Panc1 (cell line): ENCODE data around the gene TFAP2A. TPM values are rescaled to one million over a fixed set of nuclear protein-coding genes. Genes with fewer than 3 reads are reported as not detected.

Experiments
- ATAC-seq: fragments of 200-7000 bp; cut with Tn5 transposase; 2 replicates; pipeline ENCODE4 v1.9.1; 2020; ENCODE audit warnings: mild to moderate bottlenecking, moderate library complexity
- BruUV-seq: library from RNA; stranded (reverse); fragments of 400-500 nt; replicated peaks from 2 replicates; lab custom pipeline; 2021; lab: Mats Ljungman, UMichigan
- CTCF ChIA-PET: fragments of 300-600 bp; sonication (Branson Sonifier 250); formaldehyde crosslinking; loops from one replicate; lab custom pipeline; 2022; ENCODE audit warnings: antibody characterized with exemption; lab: Charles Lee
- POLR2A ChIA-PET: fragments of 300-600 bp; sonication (Branson Sonifier 250); formaldehyde crosslinking; loops from one replicate; lab custom pipeline; 2022; ENCODE audit warnings: antibody characterized with exemption; lab: Charles Lee
- DNase-seq: peaks from one replicate; pipeline ENCODE4 v3.0.0-alpha.2; 2010; ENCODE audit warnings: low read depth, low spot score
- H3K27ac ChIP-seq: 2 replicates; pipeline ENCODE4 v1.5.1; 2011; ENCODE audit warnings: mild to moderate bottlenecking, low read length, inconsistent platforms
- H3K27me3 ChIP-seq: fragments of 200-500 bp; sonication (Bioruptor generic); 2 replicates; pipeline ENCODE4 v1.6.0; 2014; ENCODE audit warnings: low read length, inconsistent platforms; ENCODE audit not compliant: control insufficient read depth, insufficient read depth
- H3K36me3 ChIP-seq: fragments of 200-500 bp; sonication (Bioruptor generic); 2 replicates; pipeline ENCODE4 v1.5.1; 2014; ENCODE audit warnings: inconsistent platforms, mild to moderate bottlenecking, low read length, moderate library complexity; ENCODE audit not compliant: control insufficient read depth, insufficient read depth
- H3K4me1 ChIP-seq: 2 replicates; pipeline ENCODE4 v1.5.1; 2011; ENCODE audit warnings: inconsistent platforms, mild to moderate bottlenecking, low read length, moderate library complexity; ENCODE audit not compliant: control insufficient read depth, insufficient read depth
- H3K4me3 ChIP-seq, 2 experiments: 2 replicates each; pipeline ENCODE4 v1.5.1; 2011 to 2012; ENCODE audit warnings: low read depth in 2 of 2, low read length in 2 of 2, mild to moderate bottlenecking in 2 of 2, inconsistent platforms in 1 of 2, moderate library complexity in 1 of 2
- H3K9me3 ChIP-seq: fragments of 200-500 bp; sonication (Bioruptor generic); 2 replicates; pipeline ENCODE4 v1.5.1; 2014; ENCODE audit warnings: low read depth, mild to moderate bottlenecking, inconsistent platforms, low read length, moderate library complexity; ENCODE audit not compliant: control insufficient read depth, insufficient read depth
- POLR2AphosphoS5 ChIP-seq: IDR thresholded peaks from 2 replicates; pipeline ENCODE4 v1.6.1; 2012; ENCODE audit warnings: mild to moderate bottlenecking, low read depth, low read length, moderate library complexity
- SIN3A ChIP-seq: IDR thresholded peaks from 2 replicates; pipeline ENCODE4 v1.6.1; 2012; ENCODE audit warnings: low read depth, mild to moderate bottlenecking, low read length, moderate library complexity, borderline replicate concordance; ENCODE audit not compliant: insufficient read depth
- TCF7L2 ChIP-seq: IDR thresholded peaks from 2 replicates; pipeline ENCODE4 v1.6.1; 2011; ENCODE audit warnings: mild to moderate bottlenecking, low read depth, low read length, inconsistent platforms
- in situ Hi-C: cut with HindIII; loops from 2 replicates; pipeline ENCODE4 v1.10.0; 2016; ENCODE audit warnings: low sequenced_read_pairs, low pct_unique_long_range_greater_than_20kb
- intact Hi-C: fragments of 100-400 bp; cut with micrococcal nuclease; formaldehyde crosslinking; loops from one replicate; pipeline ENCODE4 v1.10.0; 2022; ENCODE audit not compliant: unreplicated experiment
- total RNA-seq: library from RNA; stranded (reverse); gene quantifications from one replicate; pipeline ENCODE4 v1.2.1, GENCODE V29; 2021; ENCODE audit not compliant: unreplicated experiment
- TF ChIP-seq, protein P1 (sequence below): fragments of 450-650 bp; IDR thresholded peaks from 2 replicates; pipeline ENCODE4 v1.5.1; 2017; ENCODE audit warnings: mild to moderate bottlenecking
- TF ChIP-seq, protein P2 (sequence below), 2 experiments: IDR thresholded peaks; 2 replicates each; pipeline ENCODE4 v1.6.1; 2011 to 2012; ENCODE audit warnings: low read depth in 2 of 2, control low read depth in 1 of 2, low read length in 1 of 2, mild to moderate bottlenecking in 1 of 2, moderate library complexity in 1 of 2; ENCODE audit not compliant: insufficient read depth in 1 of 2

The TFAP2A gene
- total RNA-seq, 1 experiment from 2014 or later, result 83.9 TPM

DNA sequence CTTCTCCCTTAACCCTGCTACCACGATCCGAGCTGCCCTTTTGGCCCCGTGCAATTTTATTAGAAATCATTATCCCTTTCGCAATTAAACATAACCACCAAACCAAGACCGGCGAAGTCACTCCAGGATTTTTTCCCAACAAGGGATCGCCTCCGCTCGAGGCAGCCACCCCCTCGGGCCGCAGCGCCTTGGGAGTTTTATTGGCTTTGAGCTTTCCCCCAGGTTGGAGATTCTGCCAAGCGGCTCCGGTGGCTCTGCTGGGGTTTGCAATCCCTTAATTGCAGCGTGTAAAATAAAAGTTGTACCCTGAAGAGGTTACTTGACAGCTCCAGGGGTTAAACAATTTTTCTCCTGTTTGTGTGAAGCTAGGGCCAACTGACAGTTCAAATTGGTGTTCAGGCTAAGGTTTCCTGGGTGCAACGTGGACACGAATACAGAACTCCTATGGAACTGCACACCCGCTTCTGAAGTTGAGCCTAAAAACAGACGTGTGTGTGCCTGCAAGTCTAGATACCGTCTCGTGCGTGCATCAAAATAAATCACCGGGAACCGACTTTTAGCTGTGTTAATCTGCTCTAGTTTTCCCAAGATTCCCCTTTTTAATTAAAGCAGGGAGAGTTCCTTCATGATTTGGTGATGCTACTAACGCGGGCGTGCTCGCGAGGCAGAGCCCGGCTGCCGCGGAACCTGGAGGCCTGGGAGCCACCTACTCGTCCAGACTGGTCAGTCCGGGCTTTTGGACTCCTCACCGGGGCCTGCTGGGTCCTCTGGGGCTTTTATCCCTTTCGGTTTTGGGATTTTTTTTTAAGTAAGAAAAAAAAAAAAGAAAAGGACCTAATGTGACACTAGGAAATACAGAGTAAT is 975 bp upstream of the TFAP2A start:
- peak overlapping the region; percentile 99 for H3K27ac ChIP-seq
- no peaks in the 10 kb centered on the region for H3K27me3 ChIP-seq

DNA sequence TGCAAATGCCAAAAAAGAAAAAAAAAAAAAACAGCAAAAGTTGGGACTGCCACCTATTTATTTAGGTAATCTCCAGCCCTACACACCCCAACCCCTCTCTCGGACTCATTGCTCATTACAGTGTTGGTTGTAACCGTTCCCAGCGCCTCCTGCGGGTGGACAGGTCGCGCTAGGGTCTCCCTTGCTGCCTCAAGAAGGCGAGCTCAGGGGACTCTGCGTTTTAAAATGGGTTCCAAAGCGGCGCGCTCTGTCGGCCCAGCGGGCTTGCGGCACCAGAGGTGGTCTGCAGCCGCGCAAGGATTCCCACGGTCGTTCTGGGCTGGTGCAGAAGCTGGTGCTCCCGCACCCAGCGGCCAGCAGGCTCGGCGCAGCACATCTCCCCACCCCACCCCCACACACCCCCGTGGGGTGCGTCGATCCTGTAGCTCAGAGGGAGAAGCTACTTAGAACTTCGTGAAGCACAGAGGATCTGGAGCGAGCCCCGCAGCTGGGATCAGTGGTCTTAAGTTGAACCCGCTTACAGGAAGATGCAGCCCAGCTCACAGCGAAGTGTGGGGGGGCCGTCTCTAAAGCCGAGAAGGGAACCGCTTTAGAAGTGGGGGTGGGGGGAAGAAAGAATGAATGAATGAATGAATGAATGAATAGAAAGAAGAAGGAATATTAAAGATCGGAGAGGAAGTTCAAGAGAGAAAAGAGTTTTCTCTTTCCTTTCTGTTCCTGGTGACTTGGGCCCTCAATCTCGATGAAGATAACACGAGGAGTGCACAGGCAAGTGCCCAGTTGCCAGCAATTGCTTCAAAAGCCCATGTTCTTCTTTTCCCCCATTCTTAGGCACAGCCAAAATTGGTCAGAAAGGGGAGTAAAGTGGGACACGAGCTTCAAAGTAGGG is 780 bp downstream of the TFAP2A start:
- ChIA-PET CTCF (interaction anchor here (0.6 to 1.5 kb wide), 10 partner anchors 9 to 1512 kb away, joined by 3 to 7 read pairs (median 4); no protein-coding TSS in a partner anchor), POLR2A (interaction anchor here (0.6 to 1.6 kb wide), 7 partner anchors 14 to 1103 kb away, joined by 3 to 6 read pairs (median 3); no protein-coding TSS in a partner anchor)
- DNase-seq, result no peak
- Histone ChIP-seq H3K9me3 (no peaks in the 10 kb centered on the region), H3K4me3 (peak overlapping the region; percentile 96 to 100), H3K27me3 (no peaks in the 10 kb centered on the region), H3K4me1 (peaks cover 33% of the 10 kb centered on the region), H3K27ac (peak overlapping the region; percentile 99), H3K36me3 (peaks cover 6% of the 10 kb centered on the region; the same call in 1 of the 2 replicates)
- ATAC-seq, result peak; percentile 28
- intact Hi-C loops, result loop anchor here (5.0 kb wide), 1 partner anchor 1162 kb away; no protein-coding TSS in a partner anchor
- in situ Hi-C loops, result no loop called here
- BruUV-seq, result TSS peak; percentile 67
- TF ChIP-seq TCF7L2 (no peak), SIN3A (peak; percentile 38; the same call in 1 of the 2 replicates), POLR2AphosphoS5 (peak; percentile 42; the same call in 1 of the 2 replicates)
- TF ChIP-seq, protein P1, sequence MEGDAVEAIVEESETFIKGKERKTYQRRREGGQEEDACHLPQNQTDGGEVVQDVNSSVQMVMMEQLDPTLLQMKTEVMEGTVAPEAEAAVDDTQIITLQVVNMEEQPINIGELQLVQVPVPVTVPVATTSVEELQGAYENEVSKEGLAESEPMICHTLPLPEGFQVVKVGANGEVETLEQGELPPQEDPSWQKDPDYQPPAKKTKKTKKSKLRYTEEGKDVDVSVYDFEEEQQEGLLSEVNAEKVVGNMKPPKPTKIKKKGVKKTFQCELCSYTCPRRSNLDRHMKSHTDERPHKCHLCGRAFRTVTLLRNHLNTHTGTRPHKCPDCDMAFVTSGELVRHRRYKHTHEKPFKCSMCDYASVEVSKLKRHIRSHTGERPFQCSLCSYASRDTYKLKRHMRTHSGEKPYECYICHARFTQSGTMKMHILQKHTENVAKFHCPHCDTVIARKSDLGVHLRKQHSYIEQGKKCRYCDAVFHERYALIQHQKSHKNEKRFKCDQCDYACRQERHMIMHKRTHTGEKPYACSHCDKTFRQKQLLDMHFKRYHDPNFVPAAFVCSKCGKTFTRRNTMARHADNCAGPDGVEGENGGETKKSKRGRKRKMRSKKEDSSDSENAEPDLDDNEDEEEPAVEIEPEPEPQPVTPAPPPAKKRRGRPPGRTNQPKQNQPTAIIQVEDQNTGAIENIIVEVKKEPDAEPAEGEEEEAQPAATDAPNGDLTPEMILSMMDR, result peak; percentile 69

More for the DNA sequence above, 975 bp upstream of the TFAP2A start:
- H3K9me3 ChIP-seq, result no peaks in the 10 kb centered on the region
- no peaks in the 10 kb centered on the region for H3K36me3 ChIP-seq
- intact Hi-C loops (no loop called here), in situ Hi-C loops (no loop called here)
- TSS peak; percentile 80 for BruUV-seq
- ChIA-PET CTCF (interaction anchor here (0.5 to 1.0 kb wide), 5 partner anchors 14 to 1325 kb away, joined by 3 to 6 read pairs (median 5); no protein-coding TSS in a partner anchor), POLR2A (interaction anchor here (0.5 to 1.6 kb wide), 8 partner anchors 10 to 594 kb away, joined by 3 to 9 read pairs (median 4); no protein-coding TSS in a partner anchor)
- ATAC-seq (no peak), DNase-seq (no peak)
- H3K4me1 ChIP-seq, result peaks cover 38% of the 10 kb centered on the region
- H3K4me3 ChIP-seq, result peak overlapping the region; percentile 96 to 100
- TF ChIP-seq POLR2AphosphoS5 (no peak), TCF7L2 (no peak; the same call in 1 of the 2 replicates), SIN3A (no peak)
- TF ChIP-seq, protein P2, sequence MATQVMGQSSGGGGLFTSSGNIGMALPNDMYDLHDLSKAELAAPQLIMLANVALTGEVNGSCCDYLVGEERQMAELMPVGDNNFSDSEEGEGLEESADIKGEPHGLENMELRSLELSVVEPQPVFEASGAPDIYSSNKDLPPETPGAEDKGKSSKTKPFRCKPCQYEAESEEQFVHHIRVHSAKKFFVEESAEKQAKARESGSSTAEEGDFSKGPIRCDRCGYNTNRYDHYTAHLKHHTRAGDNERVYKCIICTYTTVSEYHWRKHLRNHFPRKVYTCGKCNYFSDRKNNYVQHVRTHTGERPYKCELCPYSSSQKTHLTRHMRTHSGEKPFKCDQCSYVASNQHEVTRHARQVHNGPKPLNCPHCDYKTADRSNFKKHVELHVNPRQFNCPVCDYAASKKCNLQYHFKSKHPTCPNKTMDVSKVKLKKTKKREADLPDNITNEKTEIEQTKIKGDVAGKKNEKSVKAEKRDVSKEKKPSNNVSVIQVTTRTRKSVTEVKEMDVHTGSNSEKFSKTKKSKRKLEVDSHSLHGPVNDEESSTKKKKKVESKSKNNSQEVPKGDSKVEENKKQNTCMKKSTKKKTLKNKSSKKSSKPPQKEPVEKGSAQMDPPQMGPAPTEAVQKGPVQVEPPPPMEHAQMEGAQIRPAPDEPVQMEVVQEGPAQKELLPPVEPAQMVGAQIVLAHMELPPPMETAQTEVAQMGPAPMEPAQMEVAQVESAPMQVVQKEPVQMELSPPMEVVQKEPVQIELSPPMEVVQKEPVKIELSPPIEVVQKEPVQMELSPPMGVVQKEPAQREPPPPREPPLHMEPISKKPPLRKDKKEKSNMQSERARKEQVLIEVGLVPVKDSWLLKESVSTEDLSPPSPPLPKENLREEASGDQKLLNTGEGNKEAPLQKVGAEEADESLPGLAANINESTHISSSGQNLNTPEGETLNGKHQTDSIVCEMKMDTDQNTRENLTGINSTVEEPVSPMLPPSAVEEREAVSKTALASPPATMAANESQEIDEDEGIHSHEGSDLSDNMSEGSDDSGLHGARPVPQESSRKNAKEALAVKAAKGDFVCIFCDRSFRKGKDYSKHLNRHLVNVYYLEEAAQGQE (IDR thresholded peaks at IDR 0.05; ENCODE audit: insufficient read depth in 1 of 2, low read depth in 2 of 2, low read length in 1 of 2), result no peak
- TF ChIP-seq, protein P1, result no peak
